ENCODE results near the gene ADGRB2.
"Not testable (repeated sequence)": the region's sequence is repeated elsewhere in the genome, so short reads cannot be mapped to it uniquely, and the experiment has no call there.

The ADGRB2 gene

GRCh38 chr1:31712068-31712467 is 52.1 kb downstream of the ADGRB2 start:
- no peak overlapping the region for H3K4me3 ChIP-seq (ENCODE audit: insufficient read depth, low read depth, low read length)
- WGBS, 2 experiments = 73 to 74% methylated on average over 4 of the region's 4 CpGs
- H3K4me1 ChIP-seq (ENCODE audit: control insufficient read depth, insufficient read depth, low read length) = peaks cover 3% of the 10 kb centered on the region
- no peak overlapping the region for H3K27ac ChIP-seq (ENCODE audit: insufficient read depth, low read depth, low read length, poor library complexity, severe bottlenecking)
- H3K9me3 ChIP-seq (ENCODE audit: control insufficient read depth, low read length) = no peaks in the 10 kb centered on the region
- H3K36me3 ChIP-seq (ENCODE audit: control insufficient read depth, insufficient read depth, low read length) = no peaks in the 10 kb centered on the region
- H3K27me3 ChIP-seq (ENCODE audit: control insufficient read depth, insufficient read depth, low read length, poor library complexity, severe bottlenecking) = no peaks in the 10 kb centered on the region

DNA sequence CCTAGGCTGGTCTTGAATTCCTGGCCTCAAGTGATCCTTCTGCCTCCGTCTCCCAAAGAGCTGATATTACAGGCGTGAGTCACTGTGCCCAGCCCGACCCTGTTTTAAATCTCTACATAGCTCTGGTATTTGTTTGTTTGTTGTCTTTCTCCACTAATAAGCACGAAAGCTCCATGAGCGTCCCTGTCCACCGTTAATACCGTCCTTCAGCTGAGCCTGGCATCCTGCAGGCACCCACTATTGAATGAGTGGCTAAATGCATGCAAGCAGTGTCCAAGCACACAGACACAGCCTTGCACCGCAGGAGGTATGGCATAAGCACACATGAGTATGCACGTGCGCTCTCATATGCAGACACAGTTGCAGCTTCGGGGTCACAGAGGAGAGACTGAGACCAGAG is 55.8 kb downstream of the ADGRB2 start:
- H3K4me3 ChIP-seq (ENCODE audit: insufficient read depth, low read depth, low read length) = no peak overlapping the region
- H3K36me3 ChIP-seq (ENCODE audit: control insufficient read depth, insufficient read depth, low read length) = no peaks in the 10 kb centered on the region
- H3K27ac ChIP-seq (ENCODE audit: insufficient read depth, low read depth, low read length, poor library complexity, severe bottlenecking) = no peak overlapping the region
- peaks cover 17% of the 10 kb centered on the region for H3K27me3 ChIP-seq (ENCODE audit: control insufficient read depth, insufficient read depth, low read length, poor library complexity, severe bottlenecking)
- H3K9me3 ChIP-seq (ENCODE audit: control insufficient read depth, low read length) = no peaks in the 10 kb centered on the region
- H3K4me1 ChIP-seq (ENCODE audit: control insufficient read depth, insufficient read depth, low read length) = peaks cover 18% of the 10 kb centered on the region
- WGBS, 2 experiments = 87 to 90% methylated on average over 11 of the region's 11 CpGs

- H3K9me3 ChIP-seq (ENCODE audit: control insufficient read depth, low read length) = no peaks in the 10 kb centered on the region
- no peak overlapping the region for H3K4me3 ChIP-seq (ENCODE audit: insufficient read depth, low read depth, low read length)
- no peak overlapping the region for H3K27ac ChIP-seq (ENCODE audit: insufficient read depth, low read depth, low read length, poor library complexity, severe bottlenecking)
- peaks cover 19% of the 10 kb centered on the region for H3K27me3 ChIP-seq (ENCODE audit: control insufficient read depth, insufficient read depth, low read length, poor library complexity, severe bottlenecking)
- 73 to 75% methylated on average over 5 of the region's 5 CpGs for WGBS, 2 experiments
- H3K36me3 ChIP-seq (ENCODE audit: control insufficient read depth, insufficient read depth, low read length) = no peaks in the 10 kb centered on the region
- H3K4me1 ChIP-seq (ENCODE audit: control insufficient read depth, insufficient read depth, low read length) = peaks cover 18% of the 10 kb centered on the region
Measured at GRCh38 chr1:31707711-31708110, 56.4 kb downstream of the ADGRB2 start.

DNA sequence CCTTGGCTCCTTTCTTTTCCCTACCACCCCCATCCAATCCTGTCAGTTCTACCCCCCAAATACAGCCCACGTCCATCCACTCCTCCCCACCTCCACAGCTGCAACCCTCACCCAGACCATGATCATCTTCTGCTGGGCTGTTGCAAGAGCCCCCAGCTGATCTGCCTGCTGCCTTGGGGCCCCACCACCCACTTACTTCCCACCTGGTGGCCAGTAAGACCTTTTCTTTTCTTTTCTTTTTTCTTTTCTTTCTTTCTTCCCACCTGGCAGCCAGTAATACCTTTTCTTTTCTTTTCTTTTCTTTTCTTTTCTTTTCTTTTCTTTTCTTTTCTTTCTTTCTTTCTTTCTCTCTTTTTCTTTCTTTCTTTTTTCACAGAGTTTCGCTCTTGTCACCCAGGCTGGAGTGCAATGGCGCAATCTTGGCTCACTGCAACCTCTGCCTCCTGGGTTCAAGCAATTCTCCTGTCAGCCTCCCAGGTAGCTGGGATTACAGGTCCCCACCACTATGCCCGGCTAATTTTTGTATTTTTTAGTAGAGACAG is 57.0 kb downstream of the ADGRB2 start:
- H3K4me1 ChIP-seq (ENCODE audit: control insufficient read depth, insufficient read depth, low read length) = peaks cover 18% of the 10 kb centered on the region
- H3K27ac ChIP-seq (ENCODE audit: insufficient read depth, low read depth, low read length, poor library complexity, severe bottlenecking) = not testable (repeated sequence)

DNA sequence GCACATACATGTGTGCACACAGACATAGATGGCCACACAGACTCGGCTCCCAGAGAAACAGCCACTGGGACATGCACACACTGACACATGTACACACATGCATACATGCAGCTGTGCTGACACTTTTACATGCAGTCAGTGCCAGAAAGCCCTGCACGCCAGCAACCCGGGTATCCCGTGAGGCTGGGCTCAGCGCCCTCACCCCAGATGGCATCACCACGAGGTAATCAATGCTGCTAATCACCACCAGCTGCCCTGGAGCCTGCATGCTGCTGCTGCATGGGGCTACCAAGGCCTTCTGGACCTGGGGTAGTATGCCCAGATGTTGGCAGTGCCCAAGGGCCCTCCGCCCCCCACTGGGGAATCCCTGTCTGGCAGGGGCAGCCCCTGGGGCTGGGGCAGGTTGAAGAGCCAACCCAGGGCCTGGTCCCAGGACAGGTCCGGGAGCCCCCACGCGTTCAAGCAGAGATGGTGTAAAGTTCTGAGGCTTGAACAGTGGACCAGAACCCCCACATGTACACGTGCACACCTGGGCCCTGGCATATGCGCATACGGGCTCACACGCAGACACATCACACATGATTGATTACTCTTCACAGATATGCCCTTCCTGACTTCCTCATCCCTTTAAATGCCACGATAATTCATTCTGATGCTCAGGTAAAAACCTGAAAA is 57.6 kb downstream of the ADGRB2 start:
- WGBS, 2 experiments = 87 to 89% methylated on average over 15 of the region's 15 CpGs
- H3K36me3 ChIP-seq (ENCODE audit: control insufficient read depth, insufficient read depth, low read length) = no peaks in the 10 kb centered on the region
- no peak overlapping the region for H3K4me3 ChIP-seq (ENCODE audit: insufficient read depth, low read depth, low read length)
- no peak overlapping the region for H3K27ac ChIP-seq (ENCODE audit: insufficient read depth, low read depth, low read length, poor library complexity, severe bottlenecking)
- peaks cover 18% of the 10 kb centered on the region for H3K4me1 ChIP-seq (ENCODE audit: control insufficient read depth, insufficient read depth, low read length)
- peaks cover 19% of the 10 kb centered on the region for H3K27me3 ChIP-seq (ENCODE audit: control insufficient read depth, insufficient read depth, low read length, poor library complexity, severe bottlenecking)
- H3K9me3 ChIP-seq (ENCODE audit: control insufficient read depth, low read length) = no peaks in the 10 kb centered on the region

More for the DNA sequence above, 57.0 kb downstream of the ADGRB2 start:
- H3K36me3 ChIP-seq (ENCODE audit: control insufficient read depth, insufficient read depth, low read length); H3K9me3 ChIP-seq (ENCODE audit: control insufficient read depth, low read length); H3K4me3 ChIP-seq (ENCODE audit: insufficient read depth, low read depth, low read length): not testable (repeated sequence)
- peaks cover 19% of the 10 kb centered on the region for H3K27me3 ChIP-seq (ENCODE audit: control insufficient read depth, insufficient read depth, low read length, poor library complexity, severe bottlenecking)
- WGBS, 2 experiments = 78 to 81% methylated on average over 4 of the region's 4 CpGs

- peaks cover 19% of the 10 kb centered on the region for H3K27me3 ChIP-seq (ENCODE audit: control insufficient read depth, insufficient read depth, low read length, poor library complexity, severe bottlenecking)
- H3K4me3 ChIP-seq (ENCODE audit: insufficient read depth, low read depth, low read length) = no peak overlapping the region
- WGBS, 2 experiments = 35 to 36% methylated on average over 23 of the region's 23 CpGs
- no peaks in the 10 kb centered on the region for H3K9me3 ChIP-seq (ENCODE audit: control insufficient read depth, low read length)
- no peaks in the 10 kb centered on the region for H3K36me3 ChIP-seq (ENCODE audit: control insufficient read depth, insufficient read depth, low read length)
- H3K4me1 ChIP-seq (ENCODE audit: control insufficient read depth, insufficient read depth, low read length) = peaks cover 18% of the 10 kb centered on the region
- H3K27ac ChIP-seq (ENCODE audit: insufficient read depth, low read depth, low read length, poor library complexity, severe bottlenecking) = no peak overlapping the region
Measured at GRCh38 chr1:31705080-31705866, 58.9 kb downstream of the ADGRB2 start.

DNA sequence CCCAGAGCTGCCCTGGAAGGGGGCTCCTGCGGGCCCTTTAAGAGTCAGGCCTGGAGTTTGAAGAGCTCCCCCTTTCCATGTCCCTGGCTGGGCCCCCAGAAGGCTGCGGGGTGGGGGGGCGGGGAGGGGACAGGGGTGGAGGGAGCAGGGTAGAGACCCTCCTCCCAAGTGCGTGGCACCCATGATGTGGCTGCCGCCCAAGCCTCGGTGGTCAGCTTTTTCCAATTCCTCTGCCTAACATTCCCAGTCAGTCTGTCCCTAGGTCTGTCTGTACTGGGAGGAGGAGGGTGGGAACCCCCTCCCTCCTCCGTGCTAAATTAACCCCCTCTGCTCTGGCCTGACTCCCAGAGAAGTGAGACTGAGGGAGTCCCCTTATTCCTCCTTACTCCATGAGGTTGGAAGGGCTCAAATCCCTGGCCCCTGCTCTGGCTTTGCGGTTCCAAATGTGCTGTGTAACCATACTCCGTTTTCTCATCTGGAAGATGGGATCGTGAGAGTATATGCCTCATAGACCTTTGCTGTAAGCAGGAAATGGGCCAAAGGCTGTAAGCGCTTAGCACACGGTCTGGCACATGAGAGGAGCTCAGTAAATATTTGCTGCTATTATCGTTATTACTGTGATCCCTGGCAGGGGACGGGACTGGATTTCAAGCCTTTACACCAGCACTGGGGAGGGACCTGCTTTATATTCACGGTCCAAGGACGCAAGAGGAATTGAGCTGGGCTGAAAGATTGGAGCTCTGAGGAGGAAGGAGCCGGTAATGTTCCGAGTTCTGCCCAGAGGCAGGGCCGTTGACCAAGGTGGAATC is 59.7 kb downstream of the ADGRB2 start:
- Histone ChIP-seq H3K4me1 (ENCODE audit: control insufficient read depth, insufficient read depth, low read length) (peaks cover 18% of the 10 kb centered on the region), H3K4me3 (ENCODE audit: insufficient read depth, low read depth, low read length) (peak overlapping the region; percentile 26), H3K36me3 (ENCODE audit: control insufficient read depth, insufficient read depth, low read length) (no peaks in the 10 kb centered on the region), H3K9me3 (ENCODE audit: control insufficient read depth, low read length) (no peaks in the 10 kb centered on the region), H3K27ac (ENCODE audit: insufficient read depth, low read depth, low read length, poor library complexity, severe bottlenecking) (no peak overlapping the region), H3K27me3 (ENCODE audit: control insufficient read depth, insufficient read depth, low read length, poor library complexity, severe bottlenecking) (peaks cover 19% of the 10 kb centered on the region)
- 22 to 23% methylated on average over 19 of the region's 19 CpGs for WGBS, 2 experiments

- H3K27ac ChIP-seq (ENCODE audit: insufficient read depth, low read depth, low read length, poor library complexity, severe bottlenecking) = no peak within 1 kb of the TSS
- H3K36me3 ChIP-seq (ENCODE audit: control insufficient read depth, insufficient read depth, low read length) = no peaks in the 10 kb centered on the region
- H3K9me3 ChIP-seq (ENCODE audit: control insufficient read depth, low read length) = no peaks in the 10 kb centered on the region
- 24 to 27% methylated on average over 40 of the region's 40 CpGs for WGBS, 2 experiments
- H3K27me3 ChIP-seq (ENCODE audit: control insufficient read depth, insufficient read depth, low read length, poor library complexity, severe bottlenecking) = peaks cover 19% of the 10 kb centered on the region
- H3K4me1 ChIP-seq (ENCODE audit: control insufficient read depth, insufficient read depth, low read length) = peaks cover 18% of the 10 kb centered on the region
- peak within 1 kb of the TSS; percentile 26 for H3K4me3 ChIP-seq (ENCODE audit: insufficient read depth, low read depth, low read length)
Measured at GRCh38 chr1:31703431-31704270, 60.5 kb downstream of the ADGRB2 start, which contains the start of gene COL16A1. COL16A1 (minus strand) TSS chr1:31704017; CDS start chr1:31702193, 1,824 bp downstream.

DNA sequence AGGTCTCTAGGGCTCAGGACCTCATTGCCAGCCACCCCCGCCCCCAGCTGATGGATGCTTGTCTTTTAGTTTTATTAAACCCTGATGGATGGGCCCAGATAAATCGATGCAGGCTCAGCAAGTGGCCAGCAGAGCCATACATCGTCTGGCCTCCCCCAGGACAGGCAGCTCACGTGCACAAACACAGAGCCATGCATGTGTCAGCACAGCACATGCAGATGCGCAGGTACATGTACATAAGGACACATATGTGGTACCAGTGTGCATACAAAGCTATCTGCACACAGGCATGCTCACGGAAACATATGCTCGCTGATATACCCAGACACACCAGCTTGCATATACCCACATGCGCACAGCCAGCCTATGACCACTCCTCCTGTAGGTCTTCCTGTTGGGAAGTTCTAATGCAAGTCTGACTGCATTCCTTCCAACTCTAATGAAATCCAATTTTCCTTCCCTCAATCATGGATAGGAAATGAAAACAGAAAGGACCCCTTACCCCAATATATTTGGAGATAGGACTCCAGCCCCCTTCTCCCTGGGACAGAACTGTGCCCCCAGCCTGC is 61.2 kb downstream of the ADGRB2 start:
- Histone ChIP-seq H3K4me1 (ENCODE audit: control insufficient read depth, insufficient read depth, low read length) (peaks cover 18% of the 10 kb centered on the region), H3K4me3 (ENCODE audit: insufficient read depth, low read depth, low read length) (no peak overlapping the region), H3K36me3 (ENCODE audit: control insufficient read depth, insufficient read depth, low read length) (no peaks in the 10 kb centered on the region), H3K9me3 (ENCODE audit: control insufficient read depth, low read length) (no peaks in the 10 kb centered on the region), H3K27me3 (ENCODE audit: control insufficient read depth, insufficient read depth, low read length, poor library complexity, severe bottlenecking) (peaks cover 19% of the 10 kb centered on the region), H3K27ac (ENCODE audit: insufficient read depth, low read depth, low read length, poor library complexity, severe bottlenecking) (no peak overlapping the region)
- WGBS, 2 experiments = 91 to 92% methylated on average over 8 of the region's 8 CpGs
